Natural killer cell (primary cell): Measurements from ENCODE around the gene STK32B. TPM values are rescaled to one million over a fixed set of nuclear protein-coding genes. Genes with fewer than 3 reads are reported as not detected.

Source experiments
- ATAC-seq, 3 donors: fragments of 150-1000 bp in 2 of 3; fragments of 200-7000 bp in 1 of 3; cut with Tn5 transposase; 1 replicate in 1 of 3; 2 replicates in 2 of 3; pipeline ENCODE4 v1.10.0; 2021; ENCODE audit warnings: mild to moderate bottlenecking in 2 of 3, moderate library complexity in 2 of 3
- DNase-seq, 2 donors: peaks; one replicate each; pipeline versions ENCODE4 v3.0.0 to v3.0.0-alpha.2; 2013 to 2021; ENCODE audit warnings: mixed read lengths in 1 of 2
- H3K27ac ChIP-seq: one replicate; pipeline ENCODE4 v1.5.1; 2013; ENCODE audit warnings: mild to moderate bottlenecking, low read length
- H3K27me3 ChIP-seq: one replicate; pipeline ENCODE4 v1.6.1; 2013; ENCODE audit warnings: low read length; ENCODE audit not compliant: control insufficient read depth, insufficient read depth
- H3K36me3 ChIP-seq: one replicate; pipeline ENCODE4 v1.6.1; 2013; ENCODE audit warnings: low read length; ENCODE audit not compliant: control insufficient read depth, insufficient read depth
- H3K4me1 ChIP-seq: one replicate; pipeline ENCODE4 v1.6.1; 2013; ENCODE audit warnings: low read length; ENCODE audit not compliant: control insufficient read depth, insufficient read depth
- H3K4me3 ChIP-seq: one replicate; pipeline ENCODE4 v1.5.1; 2013; ENCODE audit warnings: low read length
- H3K9me3 ChIP-seq: one replicate; pipeline ENCODE4 v1.6.1; 2013; ENCODE audit warnings: low read length; ENCODE audit not compliant: control insufficient read depth, insufficient read depth
- H3K27ac Mint-ChIP-seq, 2 donors: one replicate each; pipeline ENCODE4 v1.8.0; 2022; ENCODE audit warnings: mild to moderate bottlenecking in 2 of 2, mixed read lengths in 2 of 2, moderate library complexity in 1 of 2
- H3K27me3 Mint-ChIP-seq, 2 donors: one replicate each; pipeline ENCODE4 v1.8.0; 2022; ENCODE audit warnings: low read depth in 2 of 2, mixed read lengths in 2 of 2
- H3K36me3 Mint-ChIP-seq: one replicate; pipeline ENCODE4 v1.8.0; 2022; ENCODE audit warnings: mixed read lengths
- H3K4me1 Mint-ChIP-seq, 2 donors: one replicate each; pipeline ENCODE4 v1.8.0; 2022; ENCODE audit warnings: mixed read lengths in 2 of 2
- H3K4me3 Mint-ChIP-seq: one replicate; pipeline ENCODE4 v1.8.0; 2022; ENCODE audit warnings: mild to moderate bottlenecking, moderate library complexity, mixed read lengths
- H3K9me3 Mint-ChIP-seq, 2 donors: one replicate each; pipeline ENCODE4 v1.8.0; 2022; ENCODE audit warnings: mixed read lengths in 2 of 2
- CTCF ChIP-seq: fragments of 200-600 bp; IDR thresholded peaks from one replicate; pipeline ENCODE4 v1.8.0; 2022; ENCODE audit warnings: antibody characterized with exemption
- WGBS: methylation state at CpG from one replicate; pipeline ENCODE4 v1.1.7; 2013; ENCODE audit warnings: missing lambda C conversion rate; ENCODE audit not compliant: insufficient coverage; 5-methylcytosine and 5-hydroxymethylcytosine counted together
- intact Hi-C: fragments of 100-400 bp; cut with micrococcal nuclease; formaldehyde crosslinking; loops from one replicate; pipeline ENCODE4 v1.14.2; 2022
- total RNA-seq, 4 donors: library from RNA; stranded (reverse); fragments of 120-200 nt in 1 of 4; gene quantifications; one replicate each; pipeline versions ENCODE4 v1.2.3 to v1.2.4, GENCODE V29; 2013 to 2022

The STK32B gene
- total RNA-seq, 3 donors from 2014 or later (not counting 1 experiment from before 2014, with no cell fraction given) = 0.32 to 0.33 TPM; not detected in 1

GRCh38 chr4:5322321-5322720 is 271.0 kb downstream of the STK32B start:
- ATAC-seq (no peak), DNase-seq (no peak)
- Mint-ChIP-seq H3K4me1 (no peaks in the 10 kb centered on the region), H3K9me3 (peaks cover 0 to 2% of the 10 kb centered on the region in 2 donors), H3K36me3 (no peaks in the 10 kb centered on the region), H3K27me3 (peaks cover 0 to 6% of the 10 kb centered on the region in 2 donors), H3K27ac (no peak overlapping the region), H3K4me3 (no peak overlapping the region)
- 93% methylated on average over 2 of the region's 2 CpGs for WGBS
- no peak overlapping the region for H3K27ac ChIP-seq
- no peak for TF ChIP-seq CTCF
- no peak overlapping the region for H3K4me3 ChIP-seq
- H3K27me3 ChIP-seq = no peaks in the 10 kb centered on the region
- no peaks in the 10 kb centered on the region for H3K4me1 ChIP-seq
- H3K9me3 ChIP-seq = peaks cover 12% of the 10 kb centered on the region
- intact Hi-C loops = no loop called here
- H3K36me3 ChIP-seq = no peaks in the 10 kb centered on the region

- WGBS = 92% methylated on average over 3 of the region's 3 CpGs
- DNase-seq = no peak
Observed at GRCh38 chr4:5330339-5330989, 279.2 kb downstream of the STK32B start.

DNA sequence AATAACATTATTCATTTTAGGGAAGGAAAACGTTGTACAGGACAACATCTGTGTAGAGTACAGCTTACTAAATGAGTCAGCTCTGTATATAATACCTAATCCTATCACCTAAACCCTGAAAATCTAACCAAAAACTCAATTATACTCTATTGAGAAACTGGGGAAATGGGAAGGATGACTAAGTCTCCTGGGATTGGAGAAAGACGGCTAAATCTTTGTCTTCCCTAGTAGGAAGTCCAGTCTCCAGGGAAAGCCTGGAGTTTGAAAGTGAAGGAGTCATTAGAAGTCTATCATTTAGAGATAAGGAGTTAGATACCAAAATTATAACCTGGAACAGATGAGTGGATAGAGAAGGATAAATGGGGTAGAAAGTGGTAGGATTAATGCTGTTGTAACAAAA is 286.5 kb downstream of the STK32B start:
- no peak for ATAC-seq

More at GRCh38 chr4:5330339-5330989, 279.2 kb downstream of the STK32B start:
- no peaks in the 10 kb centered on the region for H3K9me3 ChIP-seq
- peaks cover 0 to 5% of the 10 kb centered on the region in 2 donors for H3K27me3 Mint-ChIP-seq
- no peak overlapping the region for H3K4me3 Mint-ChIP-seq
- no peaks in the 10 kb centered on the region for H3K36me3 Mint-ChIP-seq
- H3K36me3 ChIP-seq = no peaks in the 10 kb centered on the region
- intact Hi-C loops = no loop called here
- no peak for TF ChIP-seq CTCF
- ATAC-seq = no peak
- no peaks in the 10 kb centered on the region for H3K9me3 Mint-ChIP-seq
- no peaks in the 10 kb centered on the region for H3K4me1 ChIP-seq
- H3K4me1 Mint-ChIP-seq = no peaks in the 10 kb centered on the region
- H3K27ac Mint-ChIP-seq = no peak overlapping the region
- H3K27ac ChIP-seq = no peak overlapping the region
- no peak overlapping the region for H3K4me3 ChIP-seq
- H3K27me3 ChIP-seq = no peaks in the 10 kb centered on the region

More for the DNA sequence above, 286.5 kb downstream of the STK32B start:
- TF ChIP-seq CTCF = no peak
- Histone ChIP-seq H3K27me3 (no peaks in the 10 kb centered on the region), H3K36me3 (no peaks in the 10 kb centered on the region), H3K9me3 (no peaks in the 10 kb centered on the region), H3K4me3 (no peak overlapping the region), H3K27ac (no peak overlapping the region), H3K4me1 (no peaks in the 10 kb centered on the region)
- no peak for DNase-seq
- no peak overlapping the region for H3K27ac Mint-ChIP-seq
- intact Hi-C loops = no loop called here
- WGBS = 50% methylated on average over 1 of the region's 2 CpGs
- no peak overlapping the region for H3K4me3 Mint-ChIP-seq
- H3K27me3 Mint-ChIP-seq = peaks cover 0 to 7% of the 10 kb centered on the region in 2 donors
- no peaks in the 10 kb centered on the region for H3K4me1 Mint-ChIP-seq
- no peaks in the 10 kb centered on the region for H3K9me3 Mint-ChIP-seq
- H3K36me3 Mint-ChIP-seq = no peaks in the 10 kb centered on the region
